Sigmoid colon (tissue), 7 donors: Measurements from ENCODE around the gene ZNF512B. TPM values are rescaled to one million over a fixed set of nuclear protein-coding genes. Genes with fewer than 3 reads are reported as not detected.
"Not testable (repeated sequence)": the region's sequence is repeated elsewhere in the genome, so short reads cannot be mapped to it uniquely, and the experiment has no call there.

Experiments used
- DNase-seq: peaks from one replicate; pipeline ENCODE4 v3.0.0-alpha.2; 2019
- H3K27ac ChIP-seq, 4 donors: fragments of 200-600 bp; sonication (generic); one replicate each; pipeline ENCODE4 v1.5.1; 2016 to 2019; ENCODE audit warnings: mild to moderate bottlenecking in 1 of 4
- H3K27me3 ChIP-seq, 3 donors: fragments of 200-600 bp; sonication (generic); one replicate each; pipeline ENCODE4 v1.5.1; 2019; ENCODE audit warnings: mild to moderate bottlenecking in 1 of 3
- H3K36me3 ChIP-seq, 4 donors: fragments of 200-600 bp; sonication (generic); one replicate each; pipeline ENCODE4 v1.5.1; 2016 to 2019
- H3K4me1 ChIP-seq, 4 donors: fragments of 200-600 bp; sonication (generic); one replicate each; pipeline ENCODE4 v1.5.1; 2017 to 2019
- H3K4me3 ChIP-seq, 4 donors: fragments of 200-600 bp; sonication (generic); one replicate each; pipeline ENCODE4 v1.5.1; 2017 to 2019; ENCODE audit warnings: mild to moderate bottlenecking in 2 of 4, moderate library complexity in 1 of 4
- H3K9me3 ChIP-seq, 4 donors: fragments of 200-600 bp in 3 of 4; sonication (generic) in 3 of 4; one replicate each; pipeline versions ENCODE4 v1.5.1 to v1.6.1; 2013 to 2019
- CTCF ChIP-seq, 4 experiments: fragments of 450-650 bp in 3 of 4; fragments of 200-600 bp in 1 of 4; IDR thresholded peaks; one replicate each; pipeline ENCODE4 v1.5.1; 2016 to 2019; ENCODE audit warnings: antibody characterized with exemption in 4 of 4, mild to moderate bottlenecking in 3 of 4, moderate library complexity in 2 of 4
- EP300 ChIP-seq, 4 donors: sonication (generic); formaldehyde crosslinking; IDR thresholded peaks; one replicate each; pipeline ENCODE4 v1.6.1; 2017; ENCODE audit warnings: antibody characterized with exemption in 4 of 4
- POLR2A ChIP-seq, 2 donors: fragments of 450-650 bp; IDR thresholded peaks; one replicate each; pipeline ENCODE4 v1.6.1; 2016; ENCODE audit warnings: antibody characterized with exemption in 2 of 2, mild to moderate bottlenecking in 2 of 2, moderate library complexity in 2 of 2
- POLR2AphosphoS5 ChIP-seq, 4 donors: sonication (generic); formaldehyde crosslinking; IDR thresholded peaks; one replicate each; pipeline ENCODE4 v1.6.1; 2017; ENCODE audit warnings: antibody characterized with exemption in 4 of 4
- WGBS, 2 donors: extraction: QIAGEN DNeasy Blood & Tissue Kit; methylation state at CpG; one replicate each; pipeline ENCODE4 v1.1.7; 2013; 5-methylcytosine and 5-hydroxymethylcytosine counted together
- intact Hi-C: fragments of 100-400 bp; cut with DNase I; formaldehyde crosslinking; loops from one replicate; pipeline ENCODE4 v1.15.1; 2023
- polyA plus RNA-seq, 3 donors: library from polyadenylated mRNA; stranded (reverse); fragments of 200-250 nt; gene quantifications; one replicate each; pipeline ENCODE4 v1.2.3, GENCODE V29; 2013
- total RNA-seq, 4 donors: library from RNA; depleted of rRNA; stranded (reverse); fragments of >200 nt; gene quantifications; one replicate each; pipeline ENCODE4 v1.1.0, GENCODE V29; 2016
- donor health status: healthy with polysubstance abuse.
- donor health status: Bipolar disorder and iron deficiency.
- donor health status: healthy.

The ZNF512B gene
- total RNA-seq (10 to 100 TPM in 2 of 4 donors, 1 to 10 TPM in 2; 5.1 to 10.8 (median 9.0) TPM), polyA plus RNA-seq (1 to 10 TPM in 2 of 3 donors, under 1 TPM in 1; 0.23 to 5.5 (median 1.2) TPM)

- intact Hi-C loops = loop anchor here (5.0 to 10.0 kb wide), 4 partner anchors 193 to 755 kb away; partner anchors contain the start of genes PPDPF, RTEL1, STMN3 and YTHDF1
- Histone ChIP-seq H3K4me1 (peaks cover 0 to 28% (median 24%) of the 10 kb centered on the region in 4 donors), H3K27ac (peak within 1 kb of the TSS; percentile 48 to 81 (median 77)), H3K9me3 (no peaks in the 10 kb centered on the region), H3K4me3 (peak within 1 kb of the TSS; percentile 46 to 73 (median 68)), H3K36me3 (peaks cover 0 to 15% (median 10%) of the 10 kb centered on the region in 4 donors), H3K27me3 (no peaks in the 10 kb centered on the region)
- TF ChIP-seq POLR2AphosphoS5 (IDR thresholded peaks at IDR 0.05) (peak in 2 of 4 donors; percentile 31 to 44), POLR2A (IDR thresholded peaks at IDR 0.05) (no peak)
- WGBS, 2 donors = 3 to 4% methylated on average over 70 of the region's 73 CpGs
- peak; percentile 83 for DNase-seq
Measured at GRCh38 chr20:63969838-63970713, at the start of gene ZNF512B. Gene ZNF512B (minus strand): TSS chr20:63969930. CDS start chr20:63967950, 1,980 bp downstream.

- no peaks in the 10 kb centered on the region for H3K27me3 ChIP-seq
- peaks cover 34 to 90% (median 67%) of the 10 kb centered on the region in 4 donors for H3K36me3 ChIP-seq
Measured at GRCh38 chr20:64015635-64016034, 45.9 kb upstream of the ZNF512B start.

GRCh38 chr20:64012385-64013154 lies 42.8 kb upstream of the ZNF512B start:
- 76 to 95% methylated on average over 11 to 12 of the region's 20 CpGs for WGBS, 2 donors
- H3K9me3 ChIP-seq, intact Hi-C loops, H3K27me3 ChIP-seq, DNase-seq, H3K4me1 ChIP-seq, H3K27ac ChIP-seq, H3K4me3 ChIP-seq: not testable (repeated sequence)
- H3K36me3 ChIP-seq = peaks cover 19 to 90% (median 66%) of the 10 kb centered on the region in 4 donors

More at GRCh38 chr20:64015635-64016034, 45.9 kb upstream of the ZNF512B start:
- TF ChIP-seq CTCF (IDR thresholded peaks at IDR 0.05) (no peak), EP300 (IDR thresholded peaks at IDR 0.05) (no peak), POLR2A (IDR thresholded peaks at IDR 0.05) (no peak), POLR2AphosphoS5 (IDR thresholded peaks at IDR 0.05) (no peak)
- intact Hi-C loops = no loop called here
- Histone ChIP-seq H3K27ac (no peak overlapping the region), H3K4me1 (no peaks in the 10 kb centered on the region), H3K4me3 (no peak overlapping the region), H3K9me3 (no peaks in the 10 kb centered on the region)
- WGBS, 2 donors = 90% methylated on average over 2 of the region's 2 CpGs
- no peak for DNase-seq

- Histone ChIP-seq H3K4me3 (no peak overlapping the region), H3K27ac (no peak overlapping the region), H3K4me1 (no peaks in the 10 kb centered on the region), H3K9me3 (no peaks in the 10 kb centered on the region), H3K27me3 (no peaks in the 10 kb centered on the region), H3K36me3 (peaks cover 15 to 88% (median 55%) of the 10 kb centered on the region in 4 donors)
- intact Hi-C loops = no loop called here
- TF ChIP-seq POLR2AphosphoS5 (IDR thresholded peaks at IDR 0.05) (no peak), CTCF (IDR thresholded peaks at IDR 0.05) (no peak), POLR2A (IDR thresholded peaks at IDR 0.05) (no peak), EP300 (IDR thresholded peaks at IDR 0.05) (no peak)
- 94 to 98% methylated on average over 16 of the region's 16 CpGs for WGBS, 2 donors
- no peak for DNase-seq
Measured at GRCh38 chr20:64011366-64011779, 41.6 kb upstream of the ZNF512B start.

GRCh38 chr20:64010711-64011237 lies 41.0 kb upstream of the ZNF512B start:
- no peak for DNase-seq
- no peaks in the 10 kb centered on the region for H3K4me1 ChIP-seq
- H3K4me3 ChIP-seq = no peak overlapping the region
- 85 to 94% methylated on average over 8 of the region's 8 CpGs for WGBS, 2 donors
- TF ChIP-seq POLR2AphosphoS5 (IDR thresholded peaks at IDR 0.05) (no peak), POLR2A (IDR thresholded peaks at IDR 0.05) (no peak), EP300 (IDR thresholded peaks at IDR 0.05) (no peak), CTCF (IDR thresholded peaks at IDR 0.05) (no peak)
- no peaks in the 10 kb centered on the region for H3K9me3 ChIP-seq
- no peaks in the 10 kb centered on the region for H3K27me3 ChIP-seq
- H3K27ac ChIP-seq = no peak overlapping the region
- H3K36me3 ChIP-seq = peaks cover 15 to 86% (median 54%) of the 10 kb centered on the region in 4 donors
- intact Hi-C loops = no loop called here
